Measurements from ENCODE around the gene LDLRAD3.
"Not testable (repeated sequence)": the region's sequence is repeated elsewhere in the genome, so short reads cannot be mapped to it uniquely, and the experiment has no call there.

The LDLRAD3 gene

DNA sequence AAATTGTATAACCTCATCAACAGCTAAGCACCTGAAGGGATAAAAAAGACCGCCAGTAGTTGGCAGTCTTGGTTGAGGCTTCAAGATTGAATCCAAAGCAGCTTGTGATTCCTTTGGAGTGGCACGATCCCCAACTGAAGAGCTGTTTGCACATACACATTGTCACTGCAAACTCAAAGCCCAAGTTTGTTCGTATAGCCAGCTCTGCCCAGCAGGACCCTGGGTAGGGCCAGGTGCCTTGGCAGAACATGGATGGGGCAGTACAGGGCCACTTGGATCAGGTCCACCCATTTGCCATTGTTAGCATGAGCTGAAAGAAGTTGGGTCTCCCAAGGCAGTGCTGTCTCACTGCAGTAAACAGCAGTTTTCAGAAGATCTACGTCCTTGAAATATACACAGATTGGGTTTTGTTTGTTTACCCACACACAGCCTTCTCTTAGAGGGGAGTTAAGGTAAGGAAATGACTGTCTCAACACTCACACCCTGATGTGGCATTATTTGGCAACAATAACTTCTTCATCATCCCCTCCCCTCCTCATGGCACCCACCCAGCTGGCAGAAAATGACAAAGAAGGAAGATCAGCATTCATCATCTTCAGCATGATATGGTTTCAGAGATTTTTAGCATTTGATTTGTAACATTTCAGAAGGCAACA lies 212.4 kb downstream of the LDLRAD3 start:
- in situ Hi-C loops (cut with MboI; ENCODE audit: low sequenced_read_pairs), result no loop called here

DNA sequence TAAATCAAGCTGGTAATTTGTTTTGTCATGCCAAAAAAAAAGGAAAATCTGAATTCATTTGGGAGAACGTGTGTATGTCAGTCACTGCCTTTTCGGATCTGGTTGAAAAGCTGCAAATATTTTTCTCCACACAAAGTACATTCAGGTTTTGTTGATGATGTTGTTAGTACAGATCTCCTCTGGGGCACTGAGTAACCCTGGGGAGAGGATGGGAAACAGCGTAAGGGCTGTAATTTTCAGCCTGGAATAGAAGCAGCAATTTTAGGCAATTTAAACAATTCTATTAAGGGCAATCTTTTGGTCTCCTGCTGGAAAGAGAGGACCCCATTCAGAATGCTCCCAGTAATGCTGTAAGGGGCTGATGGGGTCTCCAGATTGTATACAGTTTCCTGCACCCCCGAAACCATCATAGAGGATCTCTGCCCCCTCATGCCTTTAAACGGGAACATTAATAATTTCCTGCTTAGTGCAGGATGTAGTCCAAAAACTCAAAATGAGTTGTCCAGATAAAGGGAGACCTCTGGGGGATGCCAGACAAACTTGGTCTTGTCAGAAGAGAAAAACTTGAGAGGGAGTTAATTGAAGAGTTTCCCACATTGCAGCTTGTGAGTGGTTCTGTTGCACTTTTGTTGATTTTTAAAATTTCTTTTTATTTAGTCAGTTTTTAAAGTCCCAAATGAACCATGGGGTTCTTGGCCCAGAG lies 213.1 kb downstream of the LDLRAD3 start:
- in situ Hi-C loops (cut with MboI; ENCODE audit: low sequenced_read_pairs), result no loop called here

DNA sequence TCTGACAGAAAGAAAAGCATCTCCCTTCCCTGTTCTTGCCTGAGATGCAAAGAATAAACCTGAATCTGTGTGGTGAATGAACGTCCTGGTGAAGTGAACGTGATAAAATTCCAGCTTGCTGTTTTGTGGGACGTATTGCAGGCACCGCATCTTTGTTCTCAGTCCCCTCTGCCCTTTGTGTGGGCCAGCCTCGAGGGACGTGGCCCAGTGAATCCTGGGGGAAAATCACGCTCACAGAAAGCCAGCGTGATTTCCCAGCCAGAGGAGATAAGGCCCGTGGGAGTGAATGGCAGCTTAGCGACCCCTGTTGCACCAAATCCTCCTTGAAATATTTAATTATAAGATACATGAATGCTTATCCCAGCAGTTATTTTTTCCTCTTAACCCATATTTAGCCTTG lies 216.2 kb downstream of the LDLRAD3 start:
- in situ Hi-C loops (cut with MboI; ENCODE audit: low sequenced_read_pairs), result no loop called here

DNA sequence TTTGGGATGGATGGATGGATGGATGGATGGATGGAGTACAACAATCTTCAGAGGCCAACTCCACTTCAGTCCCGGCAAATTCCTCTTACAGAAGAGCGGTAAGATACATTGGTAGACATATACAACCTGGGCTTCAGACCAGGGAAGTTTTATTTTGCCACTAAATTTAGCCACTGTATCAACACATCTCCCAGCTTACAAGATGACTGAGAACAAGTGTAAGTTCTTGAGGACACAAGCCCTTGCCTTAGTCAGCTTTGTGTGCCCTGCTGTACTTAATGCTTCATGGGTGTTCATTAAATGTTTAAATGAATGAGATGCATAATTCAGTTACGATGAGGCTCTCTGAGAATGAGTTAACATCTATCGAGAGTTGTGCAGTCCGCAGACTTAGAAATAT lies 217.7 kb downstream of the LDLRAD3 start:
- in situ Hi-C loops (cut with MboI; ENCODE audit: low sequenced_read_pairs), result no loop called here

DNA sequence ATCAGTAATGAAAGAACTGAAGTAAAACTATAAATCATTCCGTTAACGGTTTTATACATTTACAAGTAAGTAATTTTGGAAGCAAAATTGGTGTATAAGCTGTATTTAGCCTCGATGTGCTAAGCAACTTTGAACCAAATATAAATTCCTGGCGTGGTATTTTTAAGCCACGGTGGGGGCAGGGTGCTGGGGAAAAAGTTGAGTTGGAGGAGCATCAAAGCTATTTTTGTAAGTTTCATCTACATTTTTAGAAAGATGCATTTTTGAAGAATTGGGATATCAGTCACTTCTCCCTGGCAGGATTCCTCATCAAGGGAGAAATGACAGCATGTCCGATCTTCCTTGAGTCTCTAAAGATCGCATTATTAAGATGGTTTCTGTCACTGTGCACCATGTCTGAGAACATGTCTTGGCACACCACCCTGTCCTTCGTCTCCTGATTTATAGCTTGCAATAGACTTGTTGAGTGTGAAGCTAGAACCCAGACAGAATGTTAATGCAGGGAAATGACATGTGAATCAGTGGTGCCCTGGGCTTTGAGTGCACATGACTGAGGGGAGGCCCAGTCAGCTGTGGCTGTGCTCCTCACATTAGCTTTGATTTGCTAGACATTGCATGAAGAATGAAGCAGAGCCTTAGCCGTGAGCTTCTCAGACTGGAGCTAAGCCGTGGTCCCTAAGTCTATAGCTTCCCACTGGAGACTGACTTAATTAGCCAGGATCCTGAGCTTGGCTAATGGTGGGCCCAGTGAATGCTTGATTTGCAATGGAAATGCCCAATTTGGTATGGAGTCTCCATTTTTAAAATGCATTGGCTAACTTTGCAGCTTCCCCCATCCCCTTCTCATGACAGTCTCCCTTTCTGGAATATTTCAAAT lies 218.4 kb downstream of the LDLRAD3 start:
- in situ Hi-C loops (cut with MboI; ENCODE audit: low sequenced_read_pairs), result no loop called here

DNA sequence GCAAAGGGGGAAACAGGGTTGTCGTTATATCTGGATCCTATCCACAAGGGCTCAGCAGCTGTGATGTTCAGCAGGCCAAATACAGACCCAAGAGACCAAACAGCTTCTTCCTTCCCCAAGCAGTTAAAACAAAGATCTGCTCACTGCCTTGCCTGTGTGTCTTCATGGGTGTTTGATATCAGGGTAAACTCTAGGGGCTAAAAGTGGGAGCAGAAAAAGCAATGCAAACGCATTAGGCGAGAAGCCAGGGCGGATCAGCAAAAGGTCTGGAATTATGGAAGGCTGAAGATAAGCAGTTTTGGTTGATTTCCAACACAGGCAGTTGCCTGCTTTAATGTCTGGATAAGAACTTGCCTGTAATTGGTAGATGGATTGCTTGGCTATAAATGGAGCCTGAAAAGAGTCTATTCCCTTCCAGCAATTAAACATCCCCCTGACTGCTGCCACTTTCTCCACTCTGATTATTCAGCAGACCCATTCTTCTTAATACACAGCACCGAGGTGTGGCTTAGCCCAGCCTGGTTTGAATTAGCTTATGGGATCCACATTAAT lies 219.1 kb downstream of the LDLRAD3 start:
- in situ Hi-C loops (cut with MboI; ENCODE audit: low sequenced_read_pairs), result no loop called here

DNA sequence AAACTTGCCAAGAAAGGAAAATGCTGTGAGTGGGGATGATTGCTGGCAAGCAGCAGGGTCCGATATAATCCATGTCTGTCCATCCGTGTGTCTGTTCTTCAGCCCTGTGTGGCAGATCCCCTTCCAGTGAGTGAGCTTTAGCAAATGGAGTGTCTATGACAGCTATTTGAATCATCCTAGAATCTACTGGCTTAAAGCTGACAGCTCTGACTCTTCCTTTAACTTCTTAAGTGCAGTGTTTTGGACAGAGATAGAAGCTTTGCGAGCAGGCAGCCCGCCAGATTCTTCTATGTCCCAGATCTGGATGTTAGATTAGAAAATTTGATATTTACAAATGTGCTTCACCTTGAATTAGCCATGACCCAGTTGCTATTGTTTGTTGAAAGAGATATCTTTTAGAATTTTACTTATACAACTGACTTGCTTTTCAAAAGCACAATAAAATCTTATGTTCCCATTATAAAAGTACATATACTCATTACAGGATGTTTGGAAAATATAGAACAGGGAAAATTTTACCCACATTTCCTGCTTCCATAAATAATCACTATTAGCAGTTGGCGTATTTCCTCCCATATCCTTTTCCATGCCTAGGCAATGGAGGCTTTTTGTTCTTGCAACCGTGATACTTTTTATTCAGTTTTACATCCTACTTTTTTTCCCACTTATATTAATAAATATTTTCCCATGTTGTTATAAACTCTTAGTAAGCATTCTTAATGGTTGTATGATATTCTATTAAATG lies 220.8 kb downstream of the LDLRAD3 start:
- in situ Hi-C loops (cut with MboI; ENCODE audit: low sequenced_read_pairs), result no loop called here

DNA sequence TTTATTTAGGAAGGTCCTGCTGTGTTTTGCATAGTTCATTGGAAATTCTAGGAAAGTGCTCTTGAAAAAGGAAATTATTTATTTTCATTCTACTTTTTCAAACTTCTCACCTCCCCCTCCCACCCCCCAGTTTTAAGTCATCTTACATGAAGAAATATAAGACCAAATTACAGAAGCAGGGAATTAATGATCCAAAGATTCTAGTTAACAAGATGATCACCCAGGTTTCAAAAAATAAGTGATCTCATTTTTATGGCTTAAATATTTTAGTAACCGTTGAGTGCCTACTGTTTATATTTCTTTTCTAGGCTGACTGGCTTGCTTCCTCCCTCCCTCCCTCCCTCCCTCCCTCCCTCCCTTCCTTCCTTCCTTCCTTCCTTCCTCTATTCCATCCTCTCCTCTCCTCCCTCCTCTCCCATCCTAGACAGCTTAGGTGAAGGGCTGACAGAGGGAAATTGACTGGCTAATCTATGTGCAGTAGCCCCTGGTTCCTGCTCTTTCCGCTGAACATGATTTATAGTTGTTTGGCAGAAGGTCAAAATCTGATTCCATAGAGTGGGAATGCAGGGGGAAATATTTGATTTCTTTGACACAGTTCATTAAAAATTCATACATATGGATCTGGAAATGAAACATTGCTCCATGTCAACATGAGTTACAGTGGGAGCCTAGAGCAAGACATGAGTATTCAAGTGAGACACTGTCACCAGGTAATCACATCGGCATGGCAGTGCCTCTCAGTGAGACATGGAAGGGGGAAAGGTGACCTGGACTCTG lies 221.9 kb downstream of the LDLRAD3 start:
- in situ Hi-C loops (cut with MboI; ENCODE audit: low sequenced_read_pairs), result no loop called here

DNA sequence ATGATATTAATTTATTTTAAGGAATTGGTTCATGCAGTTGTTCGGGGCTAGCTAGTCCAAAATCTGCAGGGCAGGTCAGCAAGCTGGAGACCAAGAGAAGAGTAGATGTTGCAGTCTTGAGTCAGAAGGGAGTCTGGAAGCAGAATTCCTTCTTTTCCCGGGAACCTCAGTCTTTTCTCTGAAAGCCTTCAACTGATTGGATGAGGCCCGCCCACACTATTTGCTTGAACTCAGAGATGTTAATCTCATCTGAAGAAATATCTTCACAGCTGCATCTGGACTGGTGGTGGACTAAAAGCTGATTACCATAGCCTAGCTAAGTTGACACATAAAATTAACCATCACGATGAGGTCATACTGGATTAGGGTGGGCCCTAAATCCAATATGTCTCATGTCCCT lies 223.2 kb downstream of the LDLRAD3 start:
- in situ Hi-C loops (cut with MboI; ENCODE audit: low sequenced_read_pairs), result no loop called here

DNA sequence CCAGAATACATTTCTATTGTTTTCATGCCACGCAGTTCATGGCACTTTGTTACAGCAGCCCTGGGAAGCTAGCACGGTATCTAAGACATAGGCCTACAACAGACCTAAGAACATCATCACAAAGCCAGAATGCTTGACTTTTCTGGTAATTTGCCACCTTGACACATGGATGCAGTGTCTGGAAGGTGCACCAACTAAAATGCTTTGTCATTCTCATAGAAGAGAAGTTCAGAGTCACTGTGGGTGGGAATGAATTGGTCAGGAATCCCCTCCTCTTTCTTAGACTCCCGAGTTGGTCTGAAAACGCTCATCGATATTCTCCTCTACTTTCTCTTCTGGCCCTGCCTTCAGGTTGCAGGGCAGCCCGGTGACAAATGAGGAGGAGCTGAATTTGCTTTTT lies 223.9 kb downstream of the LDLRAD3 start:
- in situ Hi-C loops (cut with MboI; ENCODE audit: low sequenced_read_pairs), result no loop called here

DNA sequence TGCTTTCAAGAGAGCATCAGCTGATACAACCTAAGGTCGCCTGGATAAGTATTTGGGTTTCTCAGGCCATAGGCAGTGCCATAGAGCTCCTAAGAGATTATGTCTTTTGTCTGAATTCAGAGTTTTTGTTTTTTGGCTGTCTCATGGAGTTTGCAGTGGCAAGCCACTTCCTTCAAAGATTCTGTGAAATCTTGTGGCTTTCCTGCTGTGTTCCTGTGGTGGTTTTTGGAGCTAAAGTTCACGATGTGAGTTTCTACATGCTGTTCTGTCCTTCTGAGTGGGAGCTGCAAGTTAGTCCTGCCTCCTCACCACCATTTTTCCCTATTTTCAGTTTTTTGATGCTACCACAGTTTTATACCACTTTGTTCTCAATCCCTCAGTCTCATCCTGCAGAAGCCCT lies 234.0 kb downstream of the LDLRAD3 start:
- in situ Hi-C loops (cut with MboI; ENCODE audit: low sequenced_read_pairs), result no loop called here

DNA sequence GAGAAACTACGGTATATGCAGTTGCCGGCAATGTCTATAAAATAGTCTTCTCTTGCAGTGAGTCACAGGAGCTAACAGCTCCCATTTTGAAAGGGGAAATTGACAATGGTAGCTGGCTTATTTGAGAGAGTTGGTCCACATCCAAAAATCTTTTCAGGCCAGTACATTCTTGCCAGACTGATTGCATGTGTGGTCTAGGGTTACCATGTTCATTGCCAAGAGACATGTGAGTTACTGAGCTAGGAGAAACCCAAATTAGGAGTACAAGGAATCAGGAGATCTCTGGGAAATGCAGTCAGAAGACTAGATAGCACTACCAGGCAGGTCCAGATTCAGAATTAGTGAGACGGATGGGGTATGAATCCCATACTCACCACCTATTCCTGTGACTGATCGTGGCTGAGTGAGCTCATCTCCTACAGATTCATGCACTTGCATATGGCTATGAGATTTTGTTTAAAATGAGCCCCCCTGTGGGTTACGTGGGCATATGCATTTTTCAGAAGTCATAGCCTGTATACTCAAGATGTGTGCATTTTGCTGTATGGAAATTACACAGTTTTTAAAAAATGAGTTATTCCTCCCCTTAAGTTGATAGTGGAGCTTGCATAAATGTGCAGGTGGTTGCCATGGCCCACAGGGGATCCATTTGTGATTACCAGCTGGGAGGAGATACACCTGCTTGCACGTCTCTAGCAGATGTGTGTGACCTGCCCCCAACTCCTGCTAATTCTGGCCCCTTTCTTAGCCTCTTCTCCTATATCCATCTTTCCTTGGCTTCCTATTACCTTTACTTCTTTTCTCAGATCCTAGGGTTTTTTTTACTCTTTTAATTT lies 242.7 kb downstream of the LDLRAD3 start:
- in situ Hi-C loops (cut with MboI; ENCODE audit: low sequenced_read_pairs), result no loop called here

DNA sequence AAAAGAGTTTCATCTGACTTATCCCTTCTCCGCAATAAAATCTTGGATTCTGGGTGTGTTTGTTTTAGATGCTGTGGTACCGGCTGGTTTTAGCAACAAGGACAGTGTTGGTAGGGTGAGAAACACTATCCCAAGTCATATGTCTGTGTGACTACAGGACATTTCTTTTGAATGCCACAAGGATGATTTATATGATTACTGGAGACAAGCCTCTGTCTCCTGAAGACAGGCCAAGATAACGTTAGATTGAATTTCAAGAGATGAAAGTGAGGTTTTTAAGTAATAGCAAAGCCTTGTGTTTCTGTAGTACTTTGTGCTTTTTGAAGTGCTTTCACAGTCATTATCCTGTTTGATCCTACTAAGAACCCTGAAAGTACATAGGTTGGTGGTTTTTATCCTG lies 243.8 kb downstream of the LDLRAD3 start:
- in situ Hi-C loops (cut with MboI; ENCODE audit: low sequenced_read_pairs), result no loop called here

DNA sequence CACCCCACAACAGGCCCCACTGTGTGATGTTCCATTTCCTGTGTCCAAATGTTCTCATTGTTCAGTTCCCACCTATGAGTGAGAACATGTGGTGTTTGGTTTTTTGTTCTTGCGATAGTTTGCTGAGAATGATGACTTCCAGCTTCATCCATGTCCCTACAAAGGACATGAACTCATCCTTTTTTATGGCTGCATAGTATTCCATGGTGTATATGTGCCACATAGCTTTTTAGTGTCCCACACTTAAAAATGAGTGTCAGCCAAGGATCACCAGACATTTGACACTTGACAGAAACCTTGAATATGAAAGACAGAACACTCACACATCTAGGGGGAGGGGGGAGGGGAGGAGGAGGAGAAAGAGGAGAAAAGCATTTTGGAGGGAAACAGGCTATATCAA lies 245.9 kb downstream of the LDLRAD3 start:
- in situ Hi-C loops (cut with MboI; ENCODE audit: low sequenced_read_pairs), result not testable (repeated sequence)

DNA sequence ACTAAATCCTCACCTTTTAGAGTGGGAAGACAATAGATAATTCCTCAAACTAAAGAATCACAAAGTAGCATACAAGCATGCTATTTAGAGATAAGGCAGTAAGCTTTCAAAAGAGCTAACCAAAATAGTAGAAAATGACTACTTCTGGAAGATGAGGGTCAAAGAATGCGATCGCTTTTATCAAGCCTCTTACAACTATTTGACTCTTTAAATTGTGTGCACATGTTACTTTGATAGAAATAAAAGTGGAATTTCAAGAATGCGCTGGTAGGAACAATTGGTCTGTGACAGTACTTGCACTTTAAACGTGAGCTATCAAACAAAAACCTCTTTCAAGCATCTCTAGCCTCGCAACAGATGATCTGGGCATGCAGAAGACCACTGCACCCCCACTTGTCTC lies 248.1 kb downstream of the LDLRAD3 start:
- in situ Hi-C loops (cut with MboI; ENCODE audit: low sequenced_read_pairs), result no loop called here

DNA sequence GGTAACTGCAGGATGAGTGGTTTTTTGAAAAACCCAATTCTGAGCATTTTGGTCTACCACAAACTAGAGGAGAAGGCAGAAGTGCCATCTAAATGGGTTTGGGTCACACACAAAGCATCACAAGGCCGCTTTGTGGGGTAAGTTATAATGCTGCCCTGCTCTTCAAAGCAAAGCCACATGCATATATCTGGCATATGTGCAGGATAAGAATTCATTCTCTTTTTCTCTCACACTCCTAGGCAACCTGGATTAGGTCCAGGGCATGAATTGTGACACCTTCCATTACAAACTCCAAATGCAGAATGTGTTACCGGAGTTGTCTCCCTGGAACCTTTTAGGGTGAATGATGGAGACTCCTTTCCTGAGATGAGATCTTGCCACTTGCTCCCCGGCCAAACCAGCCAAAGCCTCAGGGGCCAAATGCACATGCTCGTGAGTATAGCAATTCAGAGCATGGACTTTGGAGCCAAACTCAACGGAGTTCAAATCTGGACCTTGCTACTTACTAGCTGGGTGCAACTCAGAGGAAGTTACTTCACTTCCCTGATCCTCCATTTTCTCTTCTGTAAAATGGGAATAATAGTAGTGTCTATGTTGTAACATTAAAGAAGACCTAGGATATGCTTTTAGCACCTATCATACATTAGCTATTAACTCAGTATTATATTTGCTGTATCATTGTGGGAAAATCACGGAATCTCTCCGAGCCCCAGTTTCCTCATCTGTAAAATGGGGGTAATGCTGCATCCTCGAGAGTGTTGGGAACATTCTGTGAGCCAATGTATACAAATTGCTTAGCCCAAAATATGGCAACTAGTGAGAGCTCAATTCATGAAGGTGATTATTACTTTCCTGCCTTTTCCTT lies 248.8 kb downstream of the LDLRAD3 start:
- in situ Hi-C loops (cut with MboI; ENCODE audit: low sequenced_read_pairs), result no loop called here

DNA sequence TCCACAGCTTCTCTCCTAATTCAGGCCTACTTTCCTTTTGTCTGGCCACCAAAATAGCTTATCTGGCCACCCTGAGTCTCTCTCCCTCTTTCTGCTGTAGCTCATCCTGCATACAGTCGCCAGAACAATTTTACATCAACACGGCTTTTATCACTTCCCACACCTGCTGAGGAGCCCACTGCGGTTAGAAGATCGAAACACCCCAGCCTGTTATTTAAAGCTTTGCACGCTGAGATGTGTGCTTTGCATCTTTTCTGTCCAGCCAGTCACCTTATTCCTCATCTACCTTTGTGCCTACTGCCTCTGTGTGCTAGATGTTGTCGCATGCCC lies 249.4 kb downstream of the LDLRAD3 start:
- in situ Hi-C loops (cut with MboI; ENCODE audit: low sequenced_read_pairs), result no loop called here

DNA sequence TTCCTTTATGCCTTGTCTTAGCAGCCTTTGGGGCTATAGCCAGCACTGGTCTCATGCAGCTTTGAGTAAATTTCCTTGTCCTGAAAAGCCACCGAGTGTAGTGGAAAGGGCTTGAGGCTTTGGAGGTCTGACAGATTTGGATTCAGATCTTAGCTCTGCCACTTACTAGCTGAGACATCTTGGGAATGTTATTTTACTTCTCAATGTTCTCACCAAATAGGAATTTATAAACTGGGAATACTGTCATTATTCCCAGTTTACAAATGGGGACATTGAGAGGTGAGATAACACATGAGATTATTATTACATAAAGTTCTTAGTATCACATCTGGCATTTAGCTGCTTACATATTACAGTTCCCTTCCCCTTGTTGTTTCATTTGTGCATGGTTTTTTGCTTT lies 249.9 kb downstream of the LDLRAD3 start:
- in situ Hi-C loops (cut with MboI; ENCODE audit: low sequenced_read_pairs), result no loop called here
